Stimulated activated CD4-positive, alpha-beta T cell treated with anti-CD3 and anti-CD28 coated beads, Interleukin-2, amount 100 ng/mL, for 48 hours (primary cell): ENCODE data around the gene BCAS4.
A peak's percentile ranks its signal among the peaks of the same experiment; 100 is the strongest.
"Not testable (repeated sequence)": the region's sequence is repeated elsewhere in the genome, so short reads cannot be mapped to it uniquely, and the experiment has no call there.

Experiments
- DNase-seq, 2 donors: peaks; one replicate each; pipeline ENCODE4 v3.0.0-alpha.2; 2020

BCAS4 gene

GRCh38 chr20:50879649-50880550 is 85.0 kb downstream of the BCAS4 start:
- no peak for DNase-seq

- not testable (repeated sequence) for DNase-seq
Measured at GRCh38 chr20:50881759-50882424, 87.0 kb downstream of the BCAS4 start.

GRCh38 chr20:50883856-50884255 is 89.0 kb downstream of the BCAS4 start:
- no peak for DNase-seq

GRCh38 chr20:50885068-50885467 is 90.2 kb downstream of the BCAS4 start:
- DNase-seq, result no peak

- no peak for DNase-seq
Measured at GRCh38 chr20:50885781-50886180, 90.9 kb downstream of the BCAS4 start.

GRCh38 chr20:50886184-50886790 is 91.4 kb downstream of the BCAS4 start:
- no peak for DNase-seq

- DNase-seq, result no peak
Measured at GRCh38 chr20:50887576-50887975, 92.7 kb downstream of the BCAS4 start.

GRCh38 chr20:50891138-50891537 is 96.3 kb downstream of the BCAS4 start:
- DNase-seq, result no peak

GRCh38 chr20:50892394-50892793 is 97.5 kb downstream of the BCAS4 start:
- DNase-seq, result no peak

- no peak for DNase-seq
Measured at GRCh38 chr20:50893620-50894019, 98.8 kb downstream of the BCAS4 start.

GRCh38 chr20:50895111-50895830 is 100.4 kb downstream of the BCAS4 start:
- DNase-seq, result no peak

GRCh38 chr20:50898475-50898874 is 103.6 kb downstream of the BCAS4 start:
- DNase-seq, result no peak

GRCh38 chr20:50900261-50900660 is 105.4 kb downstream of the BCAS4 start:
- no peak for DNase-seq

GRCh38 chr20:50901301-50901700 is 106.4 kb downstream of the BCAS4 start:
- DNase-seq, result no peak

- DNase-seq, result no peak
Measured at GRCh38 chr20:50903353-50904051, 108.6 kb downstream of the BCAS4 start.

- no peak for DNase-seq
Measured at GRCh38 chr20:50904067-50904570, 109.3 kb downstream of the BCAS4 start.

GRCh38 chr20:50909413-50909812 is 114.6 kb downstream of the BCAS4 start:
- DNase-seq, result no peak

GRCh38 chr20:50911030-50911429 is 116.2 kb downstream of the BCAS4 start:
- no peak for DNase-seq

- no peak for DNase-seq
Measured at GRCh38 chr20:50911716-50912115, 116.9 kb downstream of the BCAS4 start.

- DNase-seq, result peak in 1 of 2 donors; percentile 9
Measured at GRCh38 chr20:50913690-50914375, 119.0 kb downstream of the BCAS4 start.

GRCh38 chr20:50915424-50915823 is 120.6 kb downstream of the BCAS4 start:
- no peak for DNase-seq

- DNase-seq, result no peak
Measured at GRCh38 chr20:50916257-50916656, 121.4 kb downstream of the BCAS4 start.
